Measurements from ENCODE around the gene TAF15. TPM values are rescaled to one million over a fixed set of nuclear protein-coding genes. Genes with fewer than 3 reads are reported as not detected.

The TAF15 gene
- total and polyA plus RNA-seq, 10 of the 15 experiments (the other 5 are each of a cell fraction or from before 2014, with no cell fraction given): 9.5 to 259 (median 40.4) TPM

DNA sequence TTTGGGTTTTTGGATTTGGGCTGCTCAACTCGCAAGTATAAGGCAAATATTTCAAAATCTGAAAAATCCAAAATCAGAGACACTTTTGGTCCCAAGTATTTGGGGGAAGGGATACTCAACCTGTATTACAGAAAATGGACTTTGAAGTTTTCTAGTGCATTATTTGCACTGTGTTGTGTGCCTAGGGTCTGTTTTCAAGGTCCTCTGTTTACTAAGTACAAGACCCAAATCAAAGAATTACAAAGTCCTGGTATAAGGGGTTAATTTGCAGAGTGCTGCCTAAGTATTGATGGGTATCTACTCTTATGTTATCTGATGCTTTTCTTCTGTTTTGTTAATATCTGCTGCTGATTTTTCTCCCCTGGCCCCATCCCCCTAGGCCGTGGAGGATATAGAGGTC is 34.4 kb downstream of the TAF15 start:
- H3K27me3 ChIP-seq (replicated peaks in 1 of 2; ENCODE audit: control insufficient read depth in 2 of 2, insufficient read depth in 2 of 2, low read length in 1 of 2): no peaks in the 10 kb centered on the region
- DNase-seq (ENCODE audit: low read depth, low spot score) (no peak), ATAC-seq (no peak), FAIRE-seq (no peak)
- peaks cover 11 to 44% of the 10 kb centered on the region in 2 experiments for H3K36me3 ChIP-seq (ENCODE audit: control insufficient read depth in 2 of 2, insufficient read depth in 2 of 2, low read length in 1 of 2)
- ChIA-PET RAD21 (ENCODE audit: unreplicated experiment) (no interaction called here), CTCF (no interaction called here), POLR2A (no interaction called here), SMC1A (ENCODE audit: uncharacterized antibody, unreplicated experiment) (no interaction called here)
- no peak overlapping the region for H3K9ac ChIP-seq (ENCODE audit: control insufficient read depth, insufficient read depth, low read length)
- no TSS peak for BruUV-seq (replicated peaks)
- no peak overlapping the region for H2AFZ ChIP-seq (ENCODE audit: control insufficient read depth, low read depth, low read length)
- intact Hi-C loops (cut with micrococcal nuclease; ENCODE audit: unreplicated experiment): no loop called here
- no peak overlapping the region for H3K4me2 ChIP-seq (ENCODE audit: control insufficient read depth, insufficient read depth)
- H4K20me1 ChIP-seq (ENCODE audit: control insufficient read depth, insufficient read depth): no peaks in the 10 kb centered on the region
- in situ Hi-C loops (cut with MboI): no loop called here
- H3K4me3 ChIP-seq: no peak overlapping the region
- no peaks in the 10 kb centered on the region for H3K4me1 ChIP-seq (ENCODE audit: control insufficient read depth, insufficient read depth, low read length)
- no peak overlapping the region for H3K27ac ChIP-seq (ENCODE audit: control insufficient read depth, insufficient read depth)
- no peaks in the 10 kb centered on the region for H3K9me3 ChIP-seq (replicated peaks; ENCODE audit: control insufficient read depth, insufficient read depth, low read length)
- H3K79me2 ChIP-seq (ENCODE audit: control insufficient read depth, insufficient read depth, low read length): no peaks in the 10 kb centered on the region
- WGBS (ENCODE audit: insufficient coverage, insufficient replicate concordance, low lambda C conversion rate, missing lambda C conversion rate): 97% methylated on average over 2 of the region's 2 CpGs
- TF ChIP-seq, protein P1, sequence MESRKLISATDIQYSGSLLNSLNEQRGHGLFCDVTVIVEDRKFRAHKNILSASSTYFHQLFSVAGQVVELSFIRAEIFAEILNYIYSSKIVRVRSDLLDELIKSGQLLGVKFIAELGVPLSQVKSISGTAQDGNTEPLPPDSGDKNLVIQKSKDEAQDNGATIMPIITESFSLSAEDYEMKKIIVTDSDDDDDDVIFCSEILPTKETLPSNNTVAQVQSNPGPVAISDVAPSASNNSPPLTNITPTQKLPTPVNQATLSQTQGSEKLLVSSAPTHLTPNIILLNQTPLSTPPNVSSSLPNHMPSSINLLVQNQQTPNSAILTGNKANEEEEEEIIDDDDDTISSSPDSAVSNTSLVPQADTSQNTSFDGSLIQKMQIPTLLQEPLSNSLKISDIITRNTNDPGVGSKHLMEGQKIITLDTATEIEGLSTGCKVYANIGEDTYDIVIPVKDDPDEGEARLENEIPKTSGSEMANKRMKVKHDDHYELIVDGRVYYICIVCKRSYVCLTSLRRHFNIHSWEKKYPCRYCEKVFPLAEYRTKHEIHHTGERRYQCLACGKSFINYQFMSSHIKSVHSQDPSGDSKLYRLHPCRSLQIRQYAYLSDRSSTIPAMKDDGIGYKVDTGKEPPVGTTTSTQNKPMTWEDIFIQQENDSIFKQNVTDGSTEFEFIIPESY (IDR thresholded peaks at IDR 0.05): no peak
- TF ChIP-seq SREBF1 (IDR thresholded peaks at IDR 0.05; ENCODE audit: low read length) (no peak), BMI1 (IDR thresholded peaks at IDR 0.05; ENCODE audit: borderline replicate concordance) (no peak), TAF1 (IDR thresholded peaks at IDR 0.05; ENCODE audit: borderline replicate concordance, low read depth, low read length) (no peak), ZBTB4 (CRISPR knock-in tag; IDR thresholded peaks at IDR 0.05) (no peak), MLLT1 (IDR thresholded peaks at IDR 0.05) (no peak), DPF2 (IDR thresholded peaks at IDR 0.05) (no peak), CEBPZ (IDR thresholded peaks at IDR 0.05; ENCODE audit: low read depth, low read length) (no peak), RELB (IDR thresholded peaks at IDR 0.05; ENCODE audit: low read depth) (no peak)

Data from GM12878 (cell line).